ENCODE data around the gene SMIM24.

SMIM24 gene

GRCh38 chr19:3506384-3507340 lies 26.3 kb upstream of the SMIM24 start:
- peak overlapping the region; percentile 96 for H3K27ac ChIP-seq
- TF ChIP-seq ZFX (IDR thresholded peaks at IDR 0.05; ENCODE audit: borderline replicate concordance) (no peak), CTCF (IDR thresholded peaks at IDR 0.05) (no peak)

- H3K27ac ChIP-seq = peak within 1 kb of the TSS; percentile 96
- no peak for TF ChIP-seq CTCF (IDR thresholded peaks at IDR 0.05)
Observed at GRCh38 chr19:3505598-3506383, 25.5 kb upstream of the SMIM24 start, which contains the start of gene FZR1. Gene FZR1 (plus strand): TSS chr19:3506311. CDS start chr19:3522990, 16,679 bp downstream.

GRCh38 chr19:3504735-3505134 lies 24.4 kb upstream of the SMIM24 start:
- H3K27ac ChIP-seq = peak overlapping the region; percentile 96
- TF ChIP-seq CTCF (IDR thresholded peaks at IDR 0.05) (no peak), ZFX (IDR thresholded peaks at IDR 0.05; ENCODE audit: borderline replicate concordance) (no peak)

- H3K27ac ChIP-seq = no peak overlapping the region
Observed at GRCh38 chr19:3503036-3503572, 22.8 kb upstream of the SMIM24 start.

GRCh38 chr19:3501780-3502179 lies 21.5 kb upstream of the SMIM24 start:
- TF ChIP-seq ZFX (IDR thresholded peaks at IDR 0.05; ENCODE audit: borderline replicate concordance) (no peak), CTCF (IDR thresholded peaks at IDR 0.05) (no peak)

More at GRCh38 chr19:3503036-3503572, 22.8 kb upstream of the SMIM24 start:
- TF ChIP-seq CTCF (IDR thresholded peaks at IDR 0.05) (no peak), ZFX (IDR thresholded peaks at IDR 0.05; ENCODE audit: borderline replicate concordance) (no peak)

GRCh38 chr19:3500429-3501101 lies 20.2 kb upstream of the SMIM24 start, which contains the start of gene DOHH:
Gene DOHH (minus strand): TSS chr19:3500674. CDS start chr19:3496814, 3,860 bp downstream.
- TF ChIP-seq CTCF (IDR thresholded peaks at IDR 0.05) (no peak), ZFX (IDR thresholded peaks at IDR 0.05; ENCODE audit: borderline replicate concordance) (no peak)

More at GRCh38 chr19:3501780-3502179, 21.5 kb upstream of the SMIM24 start:
- no peak overlapping the region for H3K27ac ChIP-seq

More at GRCh38 chr19:3500429-3501101, 20.2 kb upstream of the SMIM24 start, which contains the start of gene DOHH:
- peak within 1 kb of the TSS; percentile 89 for H3K27ac ChIP-seq
